Measurements from ENCODE around the gene AP2A1. TPM values are rescaled to one million over a fixed set of nuclear protein-coding genes. Genes with fewer than 3 reads are reported as not detected.
"Not testable (repeated sequence)": the region's sequence is repeated elsewhere in the genome, so short reads cannot be mapped to it uniquely, and the experiment has no call there.

The AP2A1 gene
- total RNA-seq, 1 donor from 2014 or later = 98.9 TPM

- peak within 1 kb of the TSS; percentile 100 for H3K4me3 ChIP-seq (ENCODE audit: low read depth, low read length)
- no peaks in the 10 kb centered on the region for H3K27me3 ChIP-seq (ENCODE audit: control insufficient read depth, insufficient read depth, low read length)
- DNase-seq (ENCODE audit: low read depth) = peak; percentile 41
- no peak for TF ChIP-seq CTCF (IDR thresholded peaks at IDR 0.05; ENCODE audit: insufficient read depth, low read length, poor library complexity, severe bottlenecking)
- H3K36me3 ChIP-seq (ENCODE audit: control insufficient read depth, insufficient read depth, low read length) = no peaks in the 10 kb centered on the region
Measured at GRCh38 chr19:49817964-49818648, 51.3 kb downstream of the AP2A1 start, which contains the start of gene MED25. MED25 (plus strand) TSS chr19:49818289; CDS start chr19:49818342, 53 bp downstream.

- H3K4me3 ChIP-seq (ENCODE audit: low read depth, low read length) = peak overlapping the region; percentile 100
- TF ChIP-seq CTCF (IDR thresholded peaks at IDR 0.05; ENCODE audit: insufficient read depth, low read length, poor library complexity, severe bottlenecking) = no peak
- no peaks in the 10 kb centered on the region for H3K36me3 ChIP-seq (ENCODE audit: control insufficient read depth, insufficient read depth, low read length)
- no peak for DNase-seq (ENCODE audit: low read depth)
- no peaks in the 10 kb centered on the region for H3K27me3 ChIP-seq (ENCODE audit: control insufficient read depth, insufficient read depth, low read length)
Measured at GRCh38 chr19:49818649-49819370, 52.0 kb downstream of the AP2A1 start.

- H3K36me3 ChIP-seq (ENCODE audit: control insufficient read depth, insufficient read depth, low read length); DNase-seq (ENCODE audit: low read depth); H3K27me3 ChIP-seq (ENCODE audit: control insufficient read depth, insufficient read depth, low read length): not testable (repeated sequence)
- H3K4me3 ChIP-seq (ENCODE audit: low read depth, low read length) = peak overlapping the region; percentile 100
Measured at GRCh38 chr19:49819452-49820115, 52.8 kb downstream of the AP2A1 start.

GRCh38 chr19:49820125-49820524, 53.3 kb downstream of the AP2A1 start:
- Histone ChIP-seq H3K36me3 (ENCODE audit: control insufficient read depth, insufficient read depth, low read length) (no peaks in the 10 kb centered on the region), H3K27me3 (ENCODE audit: control insufficient read depth, insufficient read depth, low read length) (no peaks in the 10 kb centered on the region), H3K4me3 (ENCODE audit: low read depth, low read length) (no peak overlapping the region)
- DNase-seq (ENCODE audit: low read depth) = no peak
- TF ChIP-seq CTCF (IDR thresholded peaks at IDR 0.05; ENCODE audit: insufficient read depth, low read length, poor library complexity, severe bottlenecking) = no peak

GRCh38 chr19:49823472-49823871, 56.7 kb downstream of the AP2A1 start:
- Histone ChIP-seq H3K4me3 (ENCODE audit: low read depth, low read length) (no peak overlapping the region), H3K27me3 (ENCODE audit: control insufficient read depth, insufficient read depth, low read length) (no peaks in the 10 kb centered on the region), H3K36me3 (ENCODE audit: control insufficient read depth, insufficient read depth, low read length) (no peaks in the 10 kb centered on the region)
- TF ChIP-seq CTCF (IDR thresholded peaks at IDR 0.05; ENCODE audit: insufficient read depth, low read length, poor library complexity, severe bottlenecking) = no peak
- no peak for DNase-seq (ENCODE audit: low read depth)

GRCh38 chr19:49824662-49825061, 57.9 kb downstream of the AP2A1 start:
- no peak for DNase-seq (ENCODE audit: low read depth)
- H3K4me3 ChIP-seq (ENCODE audit: low read depth, low read length) = no peak overlapping the region
- H3K27me3 ChIP-seq (ENCODE audit: control insufficient read depth, insufficient read depth, low read length) = no peaks in the 10 kb centered on the region
- H3K36me3 ChIP-seq (ENCODE audit: control insufficient read depth, insufficient read depth, low read length) = no peaks in the 10 kb centered on the region
- no peak for TF ChIP-seq CTCF (IDR thresholded peaks at IDR 0.05; ENCODE audit: insufficient read depth, low read length, poor library complexity, severe bottlenecking)
